ENCODE data around the gene S100A13. TPM values are rescaled to one million over a fixed set of nuclear protein-coding genes. Genes with fewer than 3 reads are reported as not detected.

S100A13 gene
- total RNA-seq, 1 experiment from 2014 or later: 120 TPM

GRCh38 chr1:153648000-153648643 is 20.8 kb upstream of the S100A13 start:
- Histone ChIP-seq H3K4me2 (no peak overlapping the region), H3K79me2 (ENCODE audit: low read depth) (no peaks in the 10 kb centered on the region), H2AFZ (no peak overlapping the region), H3K36me3 (ENCODE audit: low read depth) (peaks cover 31% of the 10 kb centered on the region), H3K4me1 (replicated peaks; ENCODE audit: insufficient read depth) (peaks cover 8% of the 10 kb centered on the region), H3K27ac (no peak overlapping the region), H3K4me3 (no peak overlapping the region), H3K9me2 (ENCODE audit: insufficient read depth) (no peaks in the 10 kb centered on the region), H3K9me3 (ENCODE audit: insufficient read depth, low read depth) (no peaks in the 10 kb centered on the region), H3K27me3 (ENCODE audit: insufficient read depth, low read depth) (no peaks in the 10 kb centered on the region), H3F3A (ENCODE audit: insufficient read depth, low read depth) (peaks cover 58% of the 10 kb centered on the region), H4K20me1 (ENCODE audit: insufficient read depth) (peaks cover 11% of the 10 kb centered on the region)
- BruUV-seq (replicated peaks): TSS peak; percentile 3
- POLR2A ChIA-PET (ENCODE audit: unreplicated experiment): interaction anchor here (0.8 kb wide), 1 partner anchor 32 kb away, joined by 4 read pairs; no protein-coding TSS in a partner anchor
- CTCF ChIA-PET: no interaction called here
- no peak for TF ChIP-seq EZH2 (IDR thresholded peaks at IDR 0.05; ENCODE audit: low read depth)
- TF ChIP-seq CTCF (conservative IDR thresholded peaks at IDR 0.05): no peak
- DNase-seq: no peak
- intact Hi-C loops (cut with micrococcal nuclease; ENCODE audit: unreplicated experiment): no loop called here

DNA sequence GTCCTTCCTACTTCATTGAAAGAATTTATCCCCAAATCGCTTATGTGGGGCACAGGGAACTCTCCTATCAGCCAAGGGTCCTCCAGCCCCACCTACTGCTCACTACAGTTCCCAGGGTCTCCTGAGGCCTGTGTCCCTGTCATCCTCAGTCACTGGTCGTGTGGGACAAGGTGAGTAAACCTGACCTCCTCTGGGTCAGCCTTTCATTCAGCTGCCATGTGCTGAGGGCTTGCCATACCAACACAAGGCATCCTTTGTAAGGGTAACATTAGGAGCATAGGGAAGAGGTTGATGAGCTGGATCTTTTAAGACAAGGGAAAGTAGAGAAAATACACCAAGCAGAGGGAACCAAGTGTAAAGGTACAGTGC is 20.0 kb upstream of the S100A13 start:
- no peak for DNase-seq
- Histone ChIP-seq H3K4me1 (replicated peaks; ENCODE audit: insufficient read depth) (peaks cover under 1% of the 10 kb centered on the region; the same call in 1 of the 2 replicates), H4K20me1 (ENCODE audit: insufficient read depth) (peaks cover 11% of the 10 kb centered on the region), H2AFZ (no peak overlapping the region), H3K27ac (no peak overlapping the region), H3K36me3 (ENCODE audit: low read depth) (peaks cover 39% of the 10 kb centered on the region), H3K27me3 (ENCODE audit: insufficient read depth, low read depth) (no peaks in the 10 kb centered on the region), H3K9me2 (ENCODE audit: insufficient read depth) (no peaks in the 10 kb centered on the region), H3F3A (ENCODE audit: insufficient read depth, low read depth) (peaks cover 58% of the 10 kb centered on the region), H3K4me2 (no peak overlapping the region), H3K4me3 (no peak overlapping the region), H3K9me3 (ENCODE audit: insufficient read depth, low read depth) (no peaks in the 10 kb centered on the region), H3K79me2 (ENCODE audit: low read depth) (peaks cover 4% of the 10 kb centered on the region; the same call in 1 of the 2 replicates)
- TF ChIP-seq CTCF (conservative IDR thresholded peaks at IDR 0.05): no peak
- TF ChIP-seq EZH2 (IDR thresholded peaks at IDR 0.05; ENCODE audit: low read depth): no peak
- BruUV-seq (replicated peaks): no TSS peak
- ChIA-PET CTCF (no interaction called here), POLR2A (ENCODE audit: unreplicated experiment) (interaction anchor here (0.6 to 0.8 kb wide), 2 partner anchors 31 to 1578 kb away, joined by 4 to 5 read pairs; no protein-coding TSS in a partner anchor)
- intact Hi-C loops (cut with micrococcal nuclease; ENCODE audit: unreplicated experiment): no loop called here

DNA sequence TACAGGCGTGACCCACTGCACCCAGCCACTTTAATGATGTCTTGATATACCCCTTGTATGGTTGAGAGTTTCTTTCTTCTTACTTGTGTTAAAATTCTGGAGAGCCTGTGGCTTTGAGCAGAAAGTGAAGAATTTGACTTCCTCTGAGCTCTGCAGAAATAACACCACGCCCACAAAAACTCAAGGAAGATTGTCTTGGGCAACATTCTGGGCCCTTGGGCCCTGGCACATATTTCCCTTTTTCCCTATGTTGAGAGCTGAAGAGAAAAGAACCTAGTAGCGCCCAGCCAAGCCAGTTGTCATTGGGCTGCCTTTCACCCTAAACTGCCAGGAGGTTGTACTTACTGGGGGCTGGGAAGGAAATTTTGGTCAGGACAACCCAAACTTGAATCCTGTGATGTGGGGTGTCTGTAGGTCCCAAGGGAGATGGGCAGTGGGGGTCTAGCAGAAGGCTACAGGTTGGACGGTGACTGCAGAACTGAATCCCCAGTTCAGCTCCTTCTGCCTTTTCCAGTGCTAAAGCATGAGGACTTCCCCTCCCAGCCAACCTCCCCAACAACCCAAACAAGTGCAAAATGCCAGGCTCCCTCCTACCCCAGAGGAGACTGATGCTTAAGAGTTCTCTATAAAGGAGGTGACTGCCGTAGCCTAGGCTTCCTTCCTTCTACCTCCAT is 19.5 kb upstream of the S100A13 start:
- Histone ChIP-seq H3F3A (ENCODE audit: insufficient read depth, low read depth) (peaks cover 62% of the 10 kb centered on the region), H3K4me1 (replicated peaks; ENCODE audit: insufficient read depth) (no peaks in the 10 kb centered on the region), H3K4me3 (no peak overlapping the region), H3K27ac (no peak overlapping the region), H3K79me2 (ENCODE audit: low read depth) (peaks cover 10% of the 10 kb centered on the region; the same call in 1 of the 2 replicates), H3K9me3 (ENCODE audit: insufficient read depth, low read depth) (no peaks in the 10 kb centered on the region), H2AFZ (no peak overlapping the region), H3K9me2 (ENCODE audit: insufficient read depth) (no peaks in the 10 kb centered on the region), H3K4me2 (no peak overlapping the region), H3K27me3 (ENCODE audit: insufficient read depth, low read depth) (no peaks in the 10 kb centered on the region), H3K36me3 (ENCODE audit: low read depth) (peaks cover 44% of the 10 kb centered on the region), H4K20me1 (ENCODE audit: insufficient read depth) (peaks cover 15% of the 10 kb centered on the region)
- POLR2A ChIA-PET (ENCODE audit: unreplicated experiment): interaction anchor here (0.6 to 0.8 kb wide), 2 partner anchors 30 to 1578 kb away, joined by 4 to 5 read pairs; no protein-coding TSS in a partner anchor
- CTCF ChIA-PET: no interaction called here
- TF ChIP-seq EZH2 (IDR thresholded peaks at IDR 0.05; ENCODE audit: low read depth) (no peak), CTCF (conservative IDR thresholded peaks at IDR 0.05) (no peak)
- BruUV-seq (replicated peaks): no TSS peak
- intact Hi-C loops (cut with micrococcal nuclease; ENCODE audit: unreplicated experiment): no loop called here
- DNase-seq: no peak

Data from PC-9 (cell line).